H1 (cell line): ENCODE data around the gene SLC24A3. TPM values are rescaled to one million over a fixed set of nuclear protein-coding genes. Genes with fewer than 3 reads are reported as not detected.
A peak's percentile ranks its signal among the peaks of the same experiment; 100 is the strongest.

ENCODE experiments used
- CTCF ChIA-PET: fragments of 300-600 bp; sonication (Branson Sonifier 250); formaldehyde crosslinking; loops from one replicate; lab custom pipeline; 2021; ENCODE audit not compliant: partially characterized antibody; lab: Charles Lee
- POLR2A ChIA-PET: fragments of 300-600 bp; sonication (Branson Sonifier 250); formaldehyde crosslinking; loops from one replicate; lab custom pipeline; 2021; ENCODE audit warnings: inconsistent platforms; ENCODE audit not compliant: partially characterized antibody; lab: Charles Lee
- DNase-seq, 2 experiments: peaks; one replicate each; pipeline versions ENCODE4 v3.0.0 to v3.0.0-alpha.2; 2010 to 2022; ENCODE audit warnings: low spot score in 2 of 2, low read depth in 1 of 2, mixed read lengths in 1 of 2
- FAIRE-seq: peaks from 2 replicates; lab custom pipeline; 2011; peaks lifted over from hg19 to GRCh38; lab: Jason Lieb, UNC
- H2AFZ ChIP-seq: 2 replicates; pipeline ENCODE4 v1.8.1; 2012; ENCODE audit warnings: low read length, inconsistent platforms
- H2AK5ac ChIP-seq: 2 replicates; pipeline ENCODE4 v1.6.1; 2013; ENCODE audit warnings: low read depth, low read length
- H2BK120ac ChIP-seq: replicated peaks from 2 replicates; pipeline ENCODE3; 2013; ENCODE audit warnings: low read depth, low read length, inconsistent platforms
- H2BK12ac ChIP-seq: 2 replicates; pipeline ENCODE4 v1.6.1; 2013; ENCODE audit warnings: low read depth, low read length
- H2BK15ac ChIP-seq: 2 replicates; pipeline ENCODE4 v1.6.1; 2013; ENCODE audit warnings: low read length
- H2BK20ac ChIP-seq: 2 replicates; pipeline ENCODE4 v1.6.1; 2013; ENCODE audit warnings: low read length
- H2BK5ac ChIP-seq: 2 replicates; pipeline ENCODE4 v1.6.1; 2013; ENCODE audit warnings: low read depth, low read length
- H3K14ac ChIP-seq: 2 replicates; pipeline ENCODE4 v1.6.1; 2013; ENCODE audit warnings: inconsistent platforms; ENCODE audit not compliant: insufficient read length
- H3K18ac ChIP-seq: 2 replicates; pipeline ENCODE4 v1.6.1; 2013; ENCODE audit warnings: low read length; ENCODE audit errors: extremely low read depth
- H3K23ac ChIP-seq: 2 replicates; pipeline ENCODE4 v1.6.1; 2013; ENCODE audit warnings: inconsistent platforms; ENCODE audit not compliant: insufficient read length
- H3K23me2 ChIP-seq: 2 replicates; pipeline ENCODE4 v1.6.1; 2013; ENCODE audit warnings: low read depth, low read length
- H3K27ac ChIP-seq: 2 replicates; pipeline ENCODE4 v1.6.1; 2011; ENCODE audit warnings: low read depth, low read length, inconsistent platforms
- H3K27me3 ChIP-seq, 4 experiments: replicated peaks in 1 of 4; 1 replicate in 1 of 4; 2 replicates in 3 of 4; pipeline versions ENCODE4 v1.6.1 to v1.8.1; 2011 to 2013; ENCODE audit warnings: low read length in 3 of 4, mild to moderate bottlenecking in 3 of 4, inconsistent platforms in 2 of 4, mixed read lengths in 2 of 4, moderate library complexity in 1 of 4; ENCODE audit not compliant: control insufficient read depth in 3 of 4, insufficient read depth in 3 of 4; ENCODE audit errors: extremely low read depth in 1 of 4
- H3K36me3 ChIP-seq, 4 experiments: 2 replicates each; pipeline versions ENCODE4 v1.6.1 to v1.8.1; 2011 to 2013; ENCODE audit warnings: mild to moderate bottlenecking in 4 of 4, low read length in 3 of 4, moderate library complexity in 2 of 4, control low read depth in 1 of 4, inconsistent platforms in 1 of 4; ENCODE audit not compliant: insufficient read depth in 4 of 4, control insufficient read depth in 2 of 4
- H3K4ac ChIP-seq: replicated peaks from 2 replicates; pipeline ENCODE3; 2013; ENCODE audit warnings: low read length, low read depth, mixed read lengths, inconsistent platforms; ENCODE audit not compliant: insufficient read length
- H3K4me1 ChIP-seq, 4 experiments: replicated peaks in 1 of 4; 1 replicate in 1 of 4; 2 replicates in 3 of 4; pipeline versions ENCODE4 v1.6.1 to v1.8.1; 2011 to 2013; ENCODE audit warnings: low read length in 3 of 4, inconsistent platforms in 2 of 4, mixed read lengths in 1 of 4; ENCODE audit not compliant: insufficient read depth in 4 of 4, control insufficient read depth in 3 of 4
- H3K4me2 ChIP-seq, 2 experiments: 2 replicates each; pipeline versions ENCODE4 v1.6.1 to v1.8.1; 2011 to 2013; ENCODE audit warnings: low read depth in 2 of 2, low read length in 2 of 2, control low read depth in 1 of 2, inconsistent platforms in 1 of 2, mild to moderate bottlenecking in 1 of 2; ENCODE audit not compliant: insufficient read depth in 1 of 2
- H3K4me3 ChIP-seq, 4 experiments: fragments of 200-600, 300-600 bp in 1 of 4; sonication (generic), shearing (Covaris generic), sonication (Bioruptor Twin) in 1 of 4; 2 replicates each; pipeline versions ENCODE4 v1.5.1 to v1.8.1; 2011 to 2016; ENCODE audit warnings: low read length in 4 of 4, low read depth in 3 of 4, control low read depth in 2 of 4, inconsistent platforms in 2 of 4, mild to moderate bottlenecking in 2 of 4, mixed read lengths in 1 of 4, moderate library complexity in 1 of 4; ENCODE audit not compliant: insufficient read depth in 2 of 4; ENCODE audit errors: extremely low read depth in 1 of 4
- H3K56ac ChIP-seq: replicated peaks from 2 replicates; pipeline ENCODE3; 2013; ENCODE audit warnings: low read depth, mild to moderate bottlenecking, mixed read lengths, low read length, inconsistent platforms; ENCODE audit not compliant: insufficient read length
- H3K79me1 ChIP-seq: 2 replicates; pipeline ENCODE4 v1.6.1; 2013; ENCODE audit warnings: low read depth, low read length, control low read depth
- H3K79me2 ChIP-seq, 2 experiments: 2 replicates each; pipeline versions ENCODE4 v1.6.1 to v1.8.1; 2012 to 2013; ENCODE audit warnings: low read length in 2 of 2, mild to moderate bottlenecking in 2 of 2, inconsistent platforms in 1 of 2; ENCODE audit not compliant: insufficient read depth in 2 of 2, control insufficient read depth in 1 of 2
- H3K9ac ChIP-seq, 4 experiments: replicated peaks in 1 of 4; 1 replicate in 1 of 4; 2 replicates in 3 of 4; pipeline versions ENCODE4 v1.6.1 to v1.8.1; 2011 to 2013; ENCODE audit warnings: low read depth in 3 of 4, low read length in 3 of 4, control low read depth in 2 of 4, mild to moderate bottlenecking in 2 of 4, moderate library complexity in 2 of 4, inconsistent platforms in 1 of 4; ENCODE audit errors: extremely low read depth in 1 of 4
- H3K9me3 ChIP-seq, 2 experiments: 2 replicates each; pipeline versions ENCODE4 v1.6.1 to v1.8.1; 2012 to 2013; ENCODE audit warnings: mild to moderate bottlenecking in 2 of 2, moderate library complexity in 2 of 2, control low read depth in 1 of 2, inconsistent platforms in 1 of 2, low read depth in 1 of 2, low read length in 1 of 2, mixed read lengths in 1 of 2; ENCODE audit not compliant: insufficient read depth in 2 of 2
- H4K20me1 ChIP-seq, 2 experiments: replicated peaks in 1 of 2; 2 replicates each; pipeline versions ENCODE3 to v1.8.1; 2011 to 2013; ENCODE audit warnings: inconsistent platforms in 2 of 2, low read length in 2 of 2, mild to moderate bottlenecking in 1 of 2; ENCODE audit not compliant: insufficient read depth in 2 of 2, control insufficient read depth in 1 of 2
- H4K5ac ChIP-seq: 2 replicates; pipeline ENCODE4 v1.6.1; 2013; ENCODE audit warnings: low read length, low read depth, mixed read lengths, inconsistent platforms; ENCODE audit not compliant: insufficient read length
- H4K8ac ChIP-seq: 2 replicates; pipeline ENCODE4 v1.8.0; 2013; ENCODE audit warnings: mild to moderate bottlenecking, moderate library complexity, low read length, inconsistent platforms; ENCODE audit not compliant: insufficient read depth; ENCODE audit errors: extremely low read depth
- H4K91ac ChIP-seq: replicated peaks from 2 replicates; pipeline ENCODE3; 2013; ENCODE audit warnings: low read length, mixed read lengths, inconsistent platforms; ENCODE audit not compliant: insufficient read length
- CBX5 ChIP-seq: fragments of 300-800, 300-1000 bp; sonication (generic); IDR thresholded peaks from 2 replicates; pipeline ENCODE4 v1.7.1; 2016; ENCODE audit warnings: antibody characterized with exemption, low read length, low read depth
- CREB1 ChIP-seq: IDR thresholded peaks from 2 replicates; pipeline ENCODE4 v1.6.1; 2012; ENCODE audit warnings: inconsistent platforms
- GABPA ChIP-seq: IDR thresholded peaks from 2 replicates; pipeline ENCODE4 v1.6.1; 2011; ENCODE audit warnings: mild to moderate bottlenecking, low read length, moderate library complexity, borderline replicate concordance; ENCODE audit not compliant: insufficient read depth
- GTF2F1 ChIP-seq: IDR thresholded peaks from 2 replicates; pipeline ENCODE4 v1.6.1; 2012; ENCODE audit warnings: low read depth, low read length, improper control_type of control experiment, borderline replicate concordance
- NRF1 ChIP-seq: IDR thresholded peaks from 2 replicates; pipeline ENCODE4 v1.6.1; 2011; ENCODE audit warnings: mild to moderate bottlenecking, low read depth, low read length, improper control_type of control experiment
- RBBP5 ChIP-seq: IDR thresholded peaks from 2 replicates; pipeline ENCODE4 v1.7.1; 2012; ENCODE audit warnings: low read depth, mild to moderate bottlenecking, inconsistent platforms, low read length, moderate library complexity, borderline replicate concordance
- SP1 ChIP-seq: IDR thresholded peaks from 2 replicates; pipeline ENCODE4 v1.6.1; 2011; ENCODE audit warnings: low read depth, low read length
- TAF1 ChIP-seq: IDR thresholded peaks from 2 replicates; pipeline ENCODE4 v1.6.1; 2011; ENCODE audit warnings: mild to moderate bottlenecking, low read depth, low read length
- TAF7 ChIP-seq: optimal IDR thresholded peaks from 2 replicates; pipeline ENCODE3; 2011; ENCODE audit warnings: low read depth, mild to moderate bottlenecking, inconsistent platforms, low read length, moderate library complexity, borderline replicate concordance
- TBP ChIP-seq: IDR thresholded peaks from 2 replicates; pipeline ENCODE4 v1.6.1; 2011; ENCODE audit warnings: low read depth, low read length, improper control_type of control experiment
- TEAD4 ChIP-seq: IDR thresholded peaks from 2 replicates; pipeline ENCODE4 v1.6.1; 2012; ENCODE audit warnings: low read depth, low read length, inconsistent platforms, mixed read lengths
- WGBS, 2 experiments: shearing (Covaris generic) in 1 of 2; methylation state at CpG; one replicate each; pipeline versions ENCODE4 v1.1.6 to v1.1.7; 2013 to 2015; ENCODE audit warnings: low lambda C conversion rate in 2 of 2, mixed read lengths in 2 of 2, inconsistent platforms in 1 of 2, low coverage in 1 of 2, missing lambda C conversion rate in 1 of 2; ENCODE audit not compliant: insufficient replicate concordance in 2 of 2, insufficient coverage in 1 of 2, insufficient read length in 1 of 2; ENCODE audit errors: extremely low coverage in 1 of 2, missing lambda C conversion rate in 1 of 2; 5-methylcytosine and 5-hydroxymethylcytosine counted together
- polyA plus RNA-seq, 7 experiments: library from polyadenylated mRNA; depleted of rRNA in 3 of 7; stranded (reverse) in 5 of 7; unstranded in 2 of 7; fragments of >200 nt in 5 of 7; fragments of 200-250 nt in 2 of 7; gene quantifications; 1 replicate in 5 of 7; 2 replicates in 1 of 7; 4 replicates in 1 of 7; pipeline versions ENCODE4 v1.2.1 to v1.2.3, GENCODE V29; 2011 to 2013; ENCODE audit warnings: missing spikeins in 2 of 7, mixed read lengths in 2 of 7
- total RNA-seq: library from RNA; stranded (reverse); fragmentation: NEBNext Ultra II Directional; extraction: Animal tissue kit (Norgen Biotek cat#: 25700); gene quantifications from 2 replicates; pipeline ENCODE4 v1.2.1, GENCODE V29; 2021
- TF ChIP-seq, protein P1 (sequence below), 3 experiments: IDR thresholded peaks; 1 replicate in 2 of 3; 2 replicates in 1 of 3; pipeline versions ENCODE4 v1.5.1 to v1.6.1; 2011; ENCODE audit warnings: low read length in 3 of 3, mild to moderate bottlenecking in 3 of 3, inconsistent platforms in 2 of 3, low read depth in 1 of 3, moderate library complexity in 1 of 3; ENCODE audit not compliant: insufficient read depth in 1 of 3; ENCODE audit errors: control extremely low read depth in 1 of 3

Gene SLC24A3
- total and polyA plus RNA-seq, 2 of the 8 experiments (the other 6 are each of a cell fraction or from before 2014, with no cell fraction given), result 4.5 to 6.3 TPM

DNA sequence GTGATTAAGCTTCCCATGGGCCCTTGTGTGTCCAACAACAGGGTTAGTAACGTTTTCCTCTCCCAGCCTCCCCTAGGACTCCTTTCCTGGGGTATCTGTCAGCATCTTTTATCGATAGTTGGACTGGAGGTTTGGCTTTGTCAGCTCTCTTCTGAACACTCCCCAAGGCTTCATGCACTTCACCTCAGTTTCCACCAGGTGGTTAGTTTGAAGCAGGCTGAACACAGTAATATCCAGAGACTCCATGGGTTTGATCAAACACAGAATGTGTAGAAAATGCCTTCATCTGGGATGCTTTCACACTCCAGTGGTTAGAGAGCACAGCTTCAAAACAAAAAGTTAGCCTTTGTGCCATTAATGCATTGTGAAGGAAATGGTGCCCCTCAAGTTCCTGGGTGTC, 139.1 kb downstream of the SLC24A3 start:
- Histone ChIP-seq H3K27ac (no peak overlapping the region), H3K18ac (no peak overlapping the region), H3K79me1 (no peaks in the 10 kb centered on the region), H3K9ac (no peak overlapping the region), H2AK5ac (no peak overlapping the region), H3K14ac (no peak overlapping the region), H3K79me2 (no peaks in the 10 kb centered on the region), H4K20me1 (no peaks in the 10 kb centered on the region), H3K23me2 (no peaks in the 10 kb centered on the region), H2BK120ac (no peak overlapping the region), H3K4ac (no peak overlapping the region), H3K36me3 (no peaks in the 10 kb centered on the region), H3K4me1 (no peaks in the 10 kb centered on the region; a peak in 1 of 7 replicates), H2BK20ac (no peak overlapping the region), H3K23ac (no peak overlapping the region), H2BK5ac (no peak overlapping the region), H3K9me3 (no peaks in the 10 kb centered on the region), H4K91ac (no peak overlapping the region), H3K4me2 (no peak overlapping the region), H3K27me3 (no peaks in the 10 kb centered on the region), H2BK15ac (no peak overlapping the region), H3K56ac (no peak overlapping the region), H3K4me3 (no peak overlapping the region), H4K8ac (no peak overlapping the region), H4K5ac (no peak overlapping the region), H2BK12ac (no peak overlapping the region), H2AFZ (no peak overlapping the region)
- 67% methylated on average over 2 of the region's 2 CpGs; no CpG with 5 or more reads in 1 of the 2 experiments for WGBS, 2 experiments
- ChIA-PET POLR2A (interaction anchor here (0.6 kb wide), 1 partner anchor 202 kb away, joined by 3 read pairs; no protein-coding TSS in a partner anchor), CTCF (interaction anchor here (0.6 to 2.2 kb wide), 20 partner anchors 10 to 233 kb away, joined by 3 to 8 read pairs (median 3); no protein-coding TSS in a partner anchor)
- FAIRE-seq, result no peak
- no peak for DNase-seq
- no peak for TF ChIP-seq GTF2F1
- no peak for TF ChIP-seq CREB1
- TF ChIP-seq GABPA, result no peak
- no peak for TF ChIP-seq NRF1
- TF ChIP-seq, protein P1, sequence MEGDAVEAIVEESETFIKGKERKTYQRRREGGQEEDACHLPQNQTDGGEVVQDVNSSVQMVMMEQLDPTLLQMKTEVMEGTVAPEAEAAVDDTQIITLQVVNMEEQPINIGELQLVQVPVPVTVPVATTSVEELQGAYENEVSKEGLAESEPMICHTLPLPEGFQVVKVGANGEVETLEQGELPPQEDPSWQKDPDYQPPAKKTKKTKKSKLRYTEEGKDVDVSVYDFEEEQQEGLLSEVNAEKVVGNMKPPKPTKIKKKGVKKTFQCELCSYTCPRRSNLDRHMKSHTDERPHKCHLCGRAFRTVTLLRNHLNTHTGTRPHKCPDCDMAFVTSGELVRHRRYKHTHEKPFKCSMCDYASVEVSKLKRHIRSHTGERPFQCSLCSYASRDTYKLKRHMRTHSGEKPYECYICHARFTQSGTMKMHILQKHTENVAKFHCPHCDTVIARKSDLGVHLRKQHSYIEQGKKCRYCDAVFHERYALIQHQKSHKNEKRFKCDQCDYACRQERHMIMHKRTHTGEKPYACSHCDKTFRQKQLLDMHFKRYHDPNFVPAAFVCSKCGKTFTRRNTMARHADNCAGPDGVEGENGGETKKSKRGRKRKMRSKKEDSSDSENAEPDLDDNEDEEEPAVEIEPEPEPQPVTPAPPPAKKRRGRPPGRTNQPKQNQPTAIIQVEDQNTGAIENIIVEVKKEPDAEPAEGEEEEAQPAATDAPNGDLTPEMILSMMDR (IDR thresholded peaks at IDR 0.05; ENCODE audit: control extremely low read depth in 1 of 3, insufficient read depth in 1 of 3, low read depth in 1 of 3, low read length in 3 of 3), result peak in 1 of 3 experiments; percentile 25; a peak in 1 of 4 replicates
- TF ChIP-seq TEAD4, result no peak
- no peak for TF ChIP-seq TAF1
- no peak for TF ChIP-seq CBX5
- no peak for TF ChIP-seq RBBP5
- TF ChIP-seq TBP, result no peak
- TF ChIP-seq SP1, result no peak
- TF ChIP-seq TAF7, result no peak
